HG03095 (cell line): ENCODE measurements around the gene DNAH6.

Experiments used
- ATAC-seq: cut with Tn5 transposase; IDR thresholded peaks from one replicate; pipeline ENCODE4 v1.9.1; 2021; ENCODE audit warnings: moderate library complexity; ENCODE audit not compliant: unreplicated experiment

Gene DNAH6

DNA sequence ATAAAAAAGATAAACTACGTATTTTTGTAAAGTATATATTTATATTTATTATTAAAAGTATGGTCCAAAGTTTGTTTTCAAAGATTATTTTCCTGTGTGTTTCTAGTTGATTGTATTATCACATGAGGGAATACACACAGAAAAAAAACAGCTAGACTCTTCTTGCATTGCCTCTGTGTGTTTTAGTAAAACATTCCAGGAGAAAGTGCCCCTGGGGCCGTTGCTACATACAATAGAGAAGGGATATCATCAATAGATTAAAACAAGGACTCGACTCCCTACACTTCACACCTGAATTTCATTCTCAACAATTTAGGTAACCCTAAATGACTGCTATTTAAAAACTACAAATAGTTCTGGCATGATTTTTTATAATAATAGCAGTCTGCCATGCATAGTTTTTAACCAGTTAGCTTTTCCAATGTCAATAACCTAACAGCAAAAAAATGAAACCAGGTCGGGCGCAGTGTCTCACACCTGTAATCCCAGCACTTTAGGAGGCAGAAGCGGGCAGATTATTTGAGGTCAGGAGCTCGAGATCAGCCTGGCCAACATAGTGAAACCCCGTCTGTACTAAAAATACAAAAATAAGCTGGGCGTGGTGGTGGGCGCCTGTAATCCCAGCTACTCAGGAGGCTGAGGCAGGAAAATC, 171.3 kb downstream of the DNAH6 start:
- no peak for ATAC-seq

DNA sequence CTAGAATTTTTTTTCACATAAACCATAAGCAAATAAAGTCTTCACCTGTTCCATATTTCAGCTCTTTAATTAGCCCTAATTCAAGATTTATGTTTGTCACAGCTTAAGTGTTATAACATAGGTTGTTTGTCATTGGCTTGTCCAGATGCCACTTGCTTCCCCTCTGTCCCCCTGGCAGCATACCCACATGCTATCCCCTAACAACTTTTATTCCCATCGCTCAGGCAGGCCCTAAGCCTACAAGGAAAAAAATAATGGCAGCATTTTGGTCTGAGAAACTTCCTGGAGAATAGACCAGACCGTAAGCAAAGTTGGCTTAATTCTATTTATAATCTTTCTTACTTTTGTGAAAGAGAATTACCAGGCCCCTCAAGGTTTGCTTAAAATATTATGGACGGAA, 173.9 kb downstream of the DNAH6 start:
- no peak for ATAC-seq

DNA sequence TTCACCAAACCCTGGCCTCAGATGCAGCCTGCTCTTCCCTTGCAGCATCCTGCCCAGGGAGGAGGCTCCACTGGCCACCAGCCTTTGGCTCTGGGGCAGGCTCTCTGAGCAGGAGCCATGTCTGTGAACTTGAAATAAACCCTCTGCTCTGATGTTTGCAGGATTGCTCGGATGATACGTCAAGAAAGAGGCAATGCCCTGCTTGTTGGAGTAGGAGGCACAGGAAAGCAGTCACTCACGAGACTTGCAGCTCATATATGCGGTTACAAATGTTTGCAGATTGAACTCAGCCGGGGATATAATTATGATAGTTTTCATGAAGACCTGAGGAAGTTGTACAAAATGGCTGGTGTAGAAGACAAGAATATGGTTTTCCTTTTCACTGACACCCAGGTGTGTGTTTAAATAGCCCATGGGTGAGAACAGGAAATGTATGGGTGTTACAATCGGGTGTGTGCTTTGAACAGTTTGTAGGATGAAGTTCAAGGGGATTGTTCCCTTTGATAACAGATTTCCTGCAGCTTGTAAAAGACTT, 177.9 kb downstream of the DNAH6 start:
- ATAC-seq, result no peak

DNA sequence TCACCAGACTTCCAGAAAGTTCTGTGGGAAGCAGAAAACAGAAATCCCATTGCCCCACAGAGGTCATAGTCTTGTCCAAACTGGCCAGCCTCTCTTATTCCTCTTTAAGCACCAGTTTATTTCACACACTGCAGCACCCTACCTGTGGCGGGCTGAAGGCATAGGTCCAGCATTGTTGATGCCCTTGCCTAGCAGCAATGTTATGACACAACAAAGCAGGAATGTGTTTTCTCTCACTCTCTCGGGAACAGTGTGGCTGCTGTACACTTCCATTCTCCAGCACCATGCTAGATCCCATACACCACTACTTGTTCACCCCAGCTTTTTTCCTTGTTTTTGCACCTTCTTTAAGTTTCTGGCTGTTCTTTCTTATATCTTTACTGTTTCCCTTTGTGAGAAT, 181.6 kb downstream of the DNAH6 start:
- no peak for ATAC-seq

DNA sequence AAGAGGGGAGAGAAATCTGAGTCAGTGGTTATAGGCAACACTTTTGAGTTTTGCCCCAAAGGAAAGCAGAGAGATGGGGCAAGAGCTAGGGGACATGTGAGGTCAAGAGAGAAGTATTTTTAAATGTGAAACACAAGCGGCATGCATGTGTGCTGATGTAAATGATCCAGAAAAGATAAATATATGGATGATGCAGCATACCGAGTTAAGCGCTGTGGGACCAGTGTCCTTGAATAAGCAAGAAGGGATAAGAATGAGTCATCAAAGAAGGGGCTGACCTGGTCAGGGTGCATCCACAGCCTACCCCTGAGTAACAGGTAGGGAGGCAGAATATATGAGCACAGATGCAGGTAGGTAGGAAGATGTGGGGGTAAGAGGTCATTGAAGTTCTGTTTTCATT, 183.7 kb downstream of the DNAH6 start:
- no peak for ATAC-seq

DNA sequence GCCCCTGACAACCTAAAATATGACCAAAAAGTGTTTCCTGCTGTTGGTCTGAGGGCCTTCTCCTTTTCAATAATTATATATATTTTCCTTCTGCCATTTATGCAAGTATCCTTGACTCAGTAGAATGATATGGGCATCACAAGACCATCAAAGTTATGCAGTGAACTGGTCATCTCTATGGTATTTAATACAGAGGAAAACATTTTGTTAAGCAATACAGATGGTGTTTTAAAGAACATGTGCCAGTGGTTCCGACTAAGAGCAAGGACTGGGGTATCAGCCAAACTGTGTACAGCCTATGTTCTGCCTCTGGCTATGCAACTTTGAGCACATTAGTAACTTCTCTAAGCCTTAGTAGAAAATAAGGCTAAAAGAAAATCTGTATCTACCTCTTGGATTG, 185.6 kb downstream of the DNAH6 start:
- no peak for ATAC-seq

DNA sequence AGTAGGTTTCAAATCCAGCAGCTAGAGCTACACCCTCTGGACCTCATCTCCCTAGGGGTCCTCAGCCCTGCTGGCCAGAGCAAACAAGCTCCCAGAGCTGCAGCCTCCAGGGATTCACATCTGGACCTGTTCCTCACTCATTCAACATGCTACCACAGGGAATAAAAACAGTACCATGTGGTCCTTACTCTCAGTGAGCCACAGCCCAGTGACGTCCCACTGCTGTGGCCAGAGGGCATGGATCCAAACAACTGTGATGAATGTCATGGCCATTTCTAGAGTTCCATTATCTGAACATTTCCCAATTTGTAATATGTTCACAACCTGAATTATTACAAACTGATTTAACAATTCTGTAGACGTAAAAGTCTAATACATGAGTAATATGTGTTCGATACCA, 186.6 kb downstream of the DNAH6 start:
- no peak for ATAC-seq

DNA sequence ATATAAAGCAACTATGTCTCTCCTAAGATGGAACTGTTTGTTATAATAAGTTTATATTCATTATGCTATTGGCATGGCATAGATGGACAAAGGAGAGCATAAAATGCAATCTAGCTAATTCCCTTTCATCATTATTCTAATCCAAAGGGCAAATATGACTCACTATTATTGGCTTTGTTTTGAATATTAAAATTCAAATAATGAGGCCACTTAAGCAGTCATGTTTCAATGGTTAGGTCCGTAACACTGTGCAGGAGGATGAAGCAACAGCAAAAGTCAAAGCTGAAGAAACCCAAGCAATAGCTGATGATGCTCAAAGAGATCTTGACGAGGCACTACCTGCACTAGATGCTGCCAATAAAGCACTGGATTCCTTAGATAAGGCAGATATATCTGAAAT, 187.5 kb downstream of the DNAH6 start:
- no peak for ATAC-seq

DNA sequence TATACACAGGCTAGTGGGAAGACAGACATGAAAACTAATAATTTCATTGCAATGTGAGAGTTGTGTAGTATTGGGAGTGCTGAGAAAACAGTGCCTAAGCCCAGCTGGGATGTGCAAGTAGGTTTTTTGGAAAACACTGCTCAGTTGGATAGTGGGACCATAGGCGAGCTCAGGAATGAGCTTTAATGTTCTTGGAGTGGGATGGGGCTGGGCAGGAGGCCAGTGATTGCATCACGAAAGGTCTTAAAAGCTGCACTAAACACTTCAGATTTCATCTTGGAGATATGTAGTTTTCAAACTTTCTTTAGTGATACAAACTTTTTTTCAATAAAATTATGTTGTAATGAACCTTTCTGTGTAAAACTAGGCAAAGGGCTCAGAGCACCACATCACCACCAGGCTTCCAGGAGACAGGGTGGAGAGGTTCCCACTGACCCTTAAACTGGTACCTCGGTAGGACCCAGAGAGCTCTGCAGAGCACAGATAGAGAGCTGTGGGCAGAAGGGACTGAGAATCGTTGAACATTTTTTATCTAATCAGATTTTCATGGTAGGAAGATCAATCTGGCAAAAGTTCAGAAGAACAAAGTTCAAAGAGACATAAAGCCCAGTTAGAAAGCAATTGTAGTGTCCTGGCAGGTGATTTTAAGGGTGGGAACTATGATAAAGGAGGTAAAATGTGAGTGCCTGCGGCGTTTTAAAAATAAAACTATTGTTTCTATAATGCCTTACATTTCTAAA, 188.4 kb downstream of the DNAH6 start:
- ATAC-seq, result no peak

DNA sequence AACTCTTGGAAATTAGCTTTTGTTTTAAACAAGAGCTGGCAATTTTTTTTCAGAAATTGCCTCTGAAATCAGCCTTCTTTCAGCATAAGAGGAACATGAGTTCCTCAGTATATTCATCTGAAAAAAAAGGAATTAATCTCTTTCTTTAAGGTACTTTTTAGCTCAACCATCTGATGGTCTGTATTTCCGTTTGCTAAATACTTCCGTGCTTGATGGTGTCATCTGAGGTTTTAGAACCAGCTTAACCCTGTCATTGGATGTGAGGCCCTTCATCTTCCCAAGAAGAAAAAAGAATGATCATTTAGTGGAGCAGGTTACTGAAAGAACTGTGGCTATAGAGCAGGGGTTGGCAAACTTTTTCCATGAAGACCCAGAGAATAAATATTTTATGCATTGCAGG, 189.6 kb downstream of the DNAH6 start:
- no peak for ATAC-seq

DNA sequence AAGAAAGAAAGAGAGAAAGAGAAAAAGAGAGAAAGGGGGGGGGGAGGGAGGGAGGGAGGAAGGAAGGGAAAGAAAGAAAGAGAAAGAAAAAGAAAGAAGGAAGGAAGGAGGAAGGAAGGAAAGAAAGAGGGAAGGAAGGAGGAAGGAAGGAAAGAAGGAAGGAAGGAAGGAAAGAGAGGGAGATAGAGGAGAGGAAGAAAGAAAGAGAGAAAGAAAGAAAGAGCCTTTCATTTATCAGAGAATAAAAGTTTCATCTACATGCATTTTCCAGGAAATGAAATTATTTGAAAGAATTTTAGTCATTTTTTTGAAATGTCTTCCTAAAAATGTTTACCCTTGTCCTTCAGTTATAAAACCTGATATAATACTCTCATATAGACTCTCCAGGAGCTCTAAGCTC, 192.1 kb downstream of the DNAH6 start:
- ATAC-seq, result no peak

DNA sequence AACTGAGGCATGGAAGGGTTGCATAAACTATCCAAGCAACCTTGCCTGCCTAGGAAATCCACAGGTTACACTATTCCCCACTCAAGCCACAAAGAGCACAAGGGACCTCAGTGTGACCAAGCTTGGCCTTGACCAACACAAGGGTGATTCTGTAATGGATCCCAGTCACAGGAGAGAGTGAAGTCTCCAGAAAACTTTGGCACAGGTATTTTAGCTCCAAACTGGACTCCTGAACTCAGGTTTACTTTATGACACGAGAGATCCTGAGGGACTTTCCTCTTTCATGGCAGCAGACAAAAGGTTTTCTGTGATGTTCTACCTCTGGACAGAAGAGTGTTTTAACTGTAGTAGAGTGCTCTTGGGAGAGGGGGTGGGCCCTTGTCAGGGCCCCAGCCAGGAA, 195.4 kb downstream of the DNAH6 start:
- ATAC-seq, result no peak

DNA sequence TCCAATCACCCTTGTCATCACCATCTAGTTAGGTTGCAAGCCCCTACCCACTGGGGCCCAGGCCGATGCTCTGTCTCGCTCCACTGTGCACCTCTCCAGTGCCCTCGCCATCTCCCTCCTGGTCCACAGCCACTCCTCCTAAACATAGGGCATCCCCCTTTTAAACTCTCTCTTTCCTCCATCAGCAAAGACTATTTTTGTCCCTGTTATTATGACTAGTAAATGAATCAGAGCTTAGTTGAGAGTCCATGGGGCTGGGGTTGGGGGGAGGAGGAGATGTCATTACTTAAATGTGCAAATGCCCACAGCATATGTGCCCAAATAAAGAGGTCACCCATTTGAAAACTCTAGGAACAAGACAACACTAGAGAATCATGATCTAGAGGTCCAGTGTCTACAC, 197.1 kb downstream of the DNAH6 start:
- no peak for ATAC-seq

DNA sequence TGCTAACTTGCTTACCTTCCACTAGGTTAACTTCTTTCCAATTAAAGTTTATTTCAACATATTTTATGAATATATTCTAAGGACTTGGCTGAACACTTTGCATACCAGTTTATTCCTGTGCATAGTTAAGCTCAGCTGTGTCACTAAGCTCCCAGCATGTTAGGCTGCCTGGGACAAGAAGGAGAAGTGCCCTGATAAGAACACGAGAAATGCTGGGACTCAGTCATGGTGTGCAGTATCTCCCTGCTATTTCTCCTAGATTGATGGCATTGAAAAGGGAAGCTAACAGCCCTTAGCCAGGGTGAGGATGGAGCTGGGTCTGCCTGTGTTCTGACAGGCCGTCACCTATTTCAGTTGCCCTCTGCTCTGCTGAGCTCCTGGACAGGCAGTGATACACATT, 200.3 kb downstream of the DNAH6 start:
- no peak for ATAC-seq

DNA sequence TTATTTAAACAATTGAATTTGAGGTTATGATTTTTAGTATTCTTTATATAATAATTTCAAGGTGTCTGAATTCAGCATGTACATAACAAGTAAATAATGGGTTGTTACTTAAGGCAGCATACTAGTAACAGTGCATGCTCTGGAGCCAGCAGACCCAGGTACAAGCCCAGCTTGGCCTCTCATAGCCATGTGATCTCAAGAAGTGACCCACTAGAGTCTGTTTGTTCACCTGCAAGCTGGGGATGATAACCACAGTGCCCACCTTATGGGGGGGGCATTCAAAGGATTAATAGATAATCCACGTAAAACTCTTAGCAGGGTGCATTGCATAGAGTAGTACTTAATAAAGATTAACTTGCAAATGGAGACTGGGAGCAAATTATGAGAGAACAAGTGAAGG, 201.0 kb downstream of the DNAH6 start:
- no peak for ATAC-seq

DNA sequence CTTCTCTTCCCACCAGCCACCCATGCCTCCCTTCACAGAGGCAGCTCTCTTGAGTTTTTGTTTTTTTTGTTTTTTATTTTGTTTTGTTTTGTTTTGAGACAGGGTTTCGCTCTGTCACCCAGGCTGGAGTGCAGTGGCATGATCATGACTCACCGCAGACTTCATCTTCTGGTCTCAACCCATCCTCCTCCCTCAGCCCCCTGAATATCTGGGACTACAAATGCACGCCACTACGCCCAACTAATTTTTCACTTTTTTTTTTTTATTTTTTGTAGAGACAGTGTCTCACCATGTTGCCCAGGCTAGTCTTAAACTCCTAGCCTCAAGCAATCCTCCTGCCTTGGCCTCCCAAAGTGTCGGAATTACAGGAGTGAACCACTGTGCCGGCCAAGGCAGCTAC, 203.1 kb downstream of the DNAH6 start:
- ATAC-seq, result no peak

DNA sequence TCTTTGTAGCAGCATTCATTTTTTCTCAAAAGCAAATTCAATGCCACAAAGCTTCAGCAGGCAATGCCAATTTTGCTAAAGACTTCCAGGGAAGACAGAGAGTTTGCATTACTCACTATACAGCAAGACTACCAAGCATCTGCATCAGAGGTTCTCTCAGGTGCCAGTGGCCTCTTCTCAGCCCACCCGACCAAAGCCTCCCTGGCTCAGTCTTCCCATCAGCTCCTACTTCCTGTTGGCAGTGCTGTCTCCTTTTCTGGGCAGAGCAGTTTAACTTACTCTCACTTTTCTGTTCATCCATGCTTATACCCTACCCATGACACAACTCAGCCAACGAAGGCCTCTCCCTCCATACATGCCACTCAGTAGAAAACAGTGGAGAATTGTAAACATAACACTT, 207.5 kb downstream of the DNAH6 start:
- no peak for ATAC-seq

DNA sequence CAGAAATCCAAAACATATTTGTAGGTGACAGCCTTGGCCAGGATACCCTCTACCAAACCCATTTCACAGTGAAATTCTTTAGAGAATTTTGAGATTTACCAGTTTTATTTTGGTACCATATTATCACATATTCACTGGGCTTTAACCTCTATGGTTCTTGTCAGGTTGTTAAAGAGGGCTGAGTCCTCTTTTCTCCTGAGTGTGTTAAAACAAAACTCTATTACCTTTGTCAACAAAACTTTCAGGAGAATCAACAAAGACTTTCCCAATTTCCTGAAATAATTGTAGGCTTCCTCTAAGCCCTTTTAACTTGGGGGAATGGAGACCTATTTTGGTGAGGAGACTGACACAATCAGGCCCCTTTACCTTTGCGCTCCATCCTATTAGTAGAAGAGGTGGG, 209.4 kb downstream of the DNAH6 start:
- no peak for ATAC-seq

DNA sequence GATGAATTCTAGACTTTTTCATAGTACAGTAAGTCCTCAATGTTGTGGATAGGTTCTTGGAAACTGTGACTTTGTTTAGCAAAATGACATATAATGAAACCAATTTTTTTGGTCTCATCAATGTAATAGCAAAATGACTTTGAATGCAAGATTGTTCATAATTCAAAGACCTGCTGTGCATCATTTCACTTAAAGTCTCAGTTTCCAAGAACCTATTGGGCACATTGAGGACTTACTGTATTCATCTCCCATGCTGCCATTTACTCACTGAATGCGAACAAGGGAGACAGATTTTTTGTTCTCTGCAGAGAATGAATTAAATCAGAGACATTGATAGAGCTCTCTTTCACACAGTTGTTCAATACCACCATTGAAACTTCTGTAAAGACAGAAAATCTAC, 211.0 kb downstream of the DNAH6 start:
- ATAC-seq, result no peak

DNA sequence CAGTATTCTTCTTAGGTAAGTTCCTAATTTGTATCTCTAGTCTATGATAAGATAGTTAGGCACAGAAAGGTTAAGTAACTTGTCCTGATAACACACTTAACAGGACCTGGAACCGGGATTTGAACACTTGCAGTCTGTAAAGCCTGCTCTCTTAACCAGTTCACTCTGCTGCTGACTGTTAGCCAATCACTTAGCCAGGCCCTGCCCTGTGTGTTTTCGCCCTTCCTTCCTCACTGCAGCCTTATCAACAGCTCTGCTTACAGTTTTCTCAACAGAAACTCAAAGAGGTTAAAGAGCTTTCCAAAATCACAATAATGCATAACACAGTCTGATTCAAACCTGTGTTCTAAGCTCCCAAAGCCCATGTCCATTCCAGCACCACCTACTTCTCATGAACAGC, 212.9 kb downstream of the DNAH6 start:
- ATAC-seq, result no peak

DNA sequence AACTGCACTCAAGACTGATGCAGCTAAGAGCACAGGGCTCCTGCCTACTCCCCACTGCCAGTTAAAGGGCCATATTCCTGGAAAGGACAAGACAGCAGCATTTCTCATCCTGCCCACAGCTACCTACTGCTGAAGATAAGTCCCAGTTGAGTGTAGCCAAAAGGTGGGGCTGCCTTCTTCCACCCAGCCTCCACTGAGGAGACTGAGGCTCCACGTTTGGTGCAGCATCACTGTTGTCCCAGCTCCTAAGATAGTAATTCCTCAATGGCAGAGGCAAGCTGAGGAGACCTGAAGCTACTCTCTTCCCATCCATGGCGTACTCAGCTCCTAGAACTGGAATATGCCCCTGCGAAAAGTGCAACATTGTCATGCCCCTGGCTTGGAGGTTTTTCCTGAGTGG, 214.9 kb downstream of the DNAH6 start:
- ATAC-seq, result no peak

DNA sequence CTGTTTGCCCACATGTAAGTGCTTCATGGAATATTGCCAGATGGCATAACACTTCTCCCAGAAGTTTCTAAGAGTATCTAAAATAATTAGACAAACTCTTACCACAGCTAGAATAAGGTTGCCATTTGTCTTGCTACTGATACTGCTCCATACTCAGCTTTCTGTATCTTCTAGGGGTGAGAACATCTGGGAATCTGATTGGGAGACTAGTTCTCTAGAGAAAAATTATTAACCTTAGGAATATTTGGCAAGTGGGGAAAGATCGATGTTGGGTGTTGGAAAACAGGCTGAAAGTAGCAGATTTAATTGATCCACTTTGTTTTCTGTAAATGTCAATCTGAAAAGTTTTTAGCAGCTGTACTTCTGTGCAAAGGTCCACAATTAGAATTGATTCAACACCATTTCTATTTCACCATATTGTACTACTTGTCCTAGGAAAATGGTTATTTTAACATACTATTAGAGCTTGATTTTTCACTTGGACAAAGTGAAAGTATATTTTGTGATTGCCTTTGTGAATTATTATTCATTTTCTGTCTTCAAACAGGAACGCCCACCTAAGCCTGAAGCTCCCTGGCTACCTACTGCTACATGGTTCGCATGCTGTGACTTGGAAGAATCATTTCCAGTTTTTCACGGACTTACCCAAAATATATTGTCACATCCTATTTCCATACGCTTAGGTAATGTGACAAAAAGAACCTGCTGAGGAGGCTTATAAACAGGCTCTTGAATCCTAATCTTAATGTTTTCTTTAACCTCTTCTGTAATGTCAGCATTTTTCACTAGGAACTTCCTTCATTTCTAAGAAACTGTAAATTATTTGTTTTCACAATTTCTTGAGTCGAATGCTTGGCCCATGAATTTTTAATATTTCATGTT, 216.8 kb downstream of the DNAH6 start:
- ATAC-seq, result no peak
